GM10847 (cell line): Measurements from ENCODE around the gene CRYGD.
"Not testable (repeated sequence)": the region's sequence is repeated elsewhere in the genome, so short reads cannot be mapped to it uniquely, and the experiment has no call there.

Source experiments
- POLR2A ChIP-seq: IDR thresholded peaks from 2 replicates; pipeline ENCODE4 v1.6.1; 2011; ENCODE audit not compliant: insufficient read length; ENCODE audit errors: extremely low read depth

Gene CRYGD

GRCh38 chr2:208124013-208124715, at the start of gene CRYGD:
CRYGD (minus strand) TSS chr2:208124524; CDS start chr2:208124473, 51 bp downstream.
- not testable (repeated sequence) for TF ChIP-seq POLR2A

GRCh38 chr2:208172125-208172524, 47.8 kb upstream of the CRYGD start:
- no peak for TF ChIP-seq POLR2A

DNA sequence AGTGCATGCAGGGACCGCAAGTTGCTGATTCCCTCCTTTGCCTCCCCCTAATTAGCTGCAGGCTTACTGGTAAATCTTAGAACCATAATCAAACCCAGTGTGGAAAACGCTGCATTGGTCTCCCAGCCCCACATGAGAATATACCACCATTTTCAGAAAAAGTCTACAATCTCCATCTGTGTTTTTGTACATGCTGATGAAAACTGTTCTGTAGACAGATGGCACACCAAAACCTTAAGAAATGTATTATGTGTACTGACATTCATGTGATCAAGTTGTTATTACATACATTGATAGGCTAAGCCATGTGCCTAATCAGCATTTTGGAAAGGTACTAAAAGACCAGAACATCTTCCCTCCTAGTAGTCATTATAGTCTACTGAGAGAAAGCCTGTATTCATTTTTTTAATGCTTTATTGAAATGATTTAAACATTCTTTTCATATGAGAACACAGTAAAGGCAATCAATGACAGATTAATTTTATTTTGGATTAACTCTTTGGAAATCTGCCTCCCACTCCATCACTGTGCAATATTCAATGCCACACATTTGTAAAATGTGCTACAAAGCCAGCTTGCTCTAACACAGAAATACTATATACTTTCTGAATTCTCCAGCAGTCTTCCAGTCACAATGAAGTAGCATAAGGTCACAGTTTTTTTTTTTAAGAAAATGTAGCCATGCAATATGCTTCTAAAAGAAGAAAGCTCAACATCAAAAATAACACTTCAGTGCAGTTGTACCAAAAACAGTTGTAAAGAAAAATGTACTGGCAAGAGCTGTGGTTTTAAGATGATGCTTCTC, 40.8 kb upstream of the CRYGD start:
- no peak for TF ChIP-seq POLR2A

DNA sequence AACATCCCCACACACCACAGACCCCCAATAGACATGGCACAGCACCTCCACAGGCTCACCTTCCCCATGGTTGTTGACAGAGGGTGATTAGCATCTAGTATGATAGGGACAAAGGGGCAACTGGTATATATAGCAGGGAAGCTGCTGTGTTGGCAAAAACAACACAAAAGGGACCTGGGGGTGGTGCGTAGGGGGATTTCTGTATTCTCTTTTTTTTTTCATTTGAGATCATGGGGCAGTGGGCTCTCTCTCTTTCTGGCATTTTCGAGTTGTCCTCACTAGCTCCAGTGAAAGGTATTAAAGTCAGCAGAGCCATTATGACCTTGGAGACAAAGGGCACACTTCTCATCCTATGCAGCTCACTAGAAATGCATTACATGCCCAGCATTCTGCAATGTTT, 39.2 kb upstream of the CRYGD start, which contains the start of gene CRYGA:
Gene CRYGA (minus strand): TSS at position 101 of the 400 bp plus-strand sequence. CDS start 33 bp downstream, at position 68.
- no peak for TF ChIP-seq POLR2A

GRCh38 chr2:208156439-208156838, 32.1 kb upstream of the CRYGD start:
- no peak for TF ChIP-seq POLR2A

DNA sequence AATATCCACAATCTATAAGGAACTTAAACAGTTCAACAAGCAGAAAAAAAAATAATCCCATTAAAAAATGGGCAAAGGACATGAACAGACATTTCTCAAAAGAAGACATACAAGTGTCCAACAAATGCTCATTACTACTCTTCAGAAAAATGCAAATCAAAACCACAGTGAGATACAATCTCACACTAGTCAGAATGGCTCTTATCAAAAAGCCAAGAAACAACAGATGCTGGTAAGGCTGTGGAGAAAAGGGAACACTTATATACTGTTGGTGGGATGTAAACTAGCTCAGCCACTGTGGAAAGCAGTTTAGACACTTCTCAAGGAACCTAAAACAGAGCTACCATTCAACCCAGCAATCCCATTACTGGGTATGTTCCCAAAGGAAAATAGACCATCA, 28.8 kb upstream of the CRYGD start:
- TF ChIP-seq POLR2A: no peak

- no peak for TF ChIP-seq POLR2A
Measured at GRCh38 chr2:208150956-208151355, 26.6 kb upstream of the CRYGD start.

DNA sequence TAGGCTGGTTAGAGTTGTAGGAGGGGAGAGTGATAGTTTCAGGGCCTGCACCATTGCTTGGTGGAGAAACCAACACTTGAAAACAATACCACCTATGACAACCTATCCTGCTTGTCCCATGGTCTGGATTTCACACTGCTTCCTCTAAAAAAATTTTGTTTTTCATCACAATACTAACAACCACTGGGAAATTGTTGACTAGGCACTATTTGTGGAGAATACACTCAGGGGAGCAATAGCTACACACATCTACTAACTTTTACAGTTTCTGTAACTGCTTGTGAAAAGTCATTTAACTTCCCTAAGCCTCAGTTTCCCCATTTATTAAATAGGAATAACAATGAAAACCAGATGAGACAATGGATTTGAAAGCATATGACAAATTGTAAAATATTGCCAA, 25.8 kb upstream of the CRYGD start:
- TF ChIP-seq POLR2A: no peak

DNA sequence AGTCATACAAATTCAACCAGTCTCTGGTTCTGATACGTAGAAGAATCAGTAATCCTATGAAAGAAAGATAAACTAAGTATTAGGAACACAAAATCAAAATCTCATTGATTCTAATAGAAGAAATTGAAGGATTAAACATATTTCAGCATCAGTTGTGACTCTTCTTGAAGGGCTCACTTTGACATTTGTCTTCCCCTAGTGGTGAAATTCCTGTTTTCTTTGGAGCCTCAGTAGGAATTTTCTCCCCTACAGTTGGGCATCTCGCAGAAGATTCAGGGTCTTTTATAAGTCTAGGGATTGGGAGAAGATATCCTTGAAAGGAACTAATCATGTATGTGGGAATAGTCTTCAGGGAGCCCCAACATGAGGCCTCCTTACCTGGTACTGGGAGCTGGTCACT, 24.5 kb upstream of the CRYGD start:
- no peak for TF ChIP-seq POLR2A

DNA sequence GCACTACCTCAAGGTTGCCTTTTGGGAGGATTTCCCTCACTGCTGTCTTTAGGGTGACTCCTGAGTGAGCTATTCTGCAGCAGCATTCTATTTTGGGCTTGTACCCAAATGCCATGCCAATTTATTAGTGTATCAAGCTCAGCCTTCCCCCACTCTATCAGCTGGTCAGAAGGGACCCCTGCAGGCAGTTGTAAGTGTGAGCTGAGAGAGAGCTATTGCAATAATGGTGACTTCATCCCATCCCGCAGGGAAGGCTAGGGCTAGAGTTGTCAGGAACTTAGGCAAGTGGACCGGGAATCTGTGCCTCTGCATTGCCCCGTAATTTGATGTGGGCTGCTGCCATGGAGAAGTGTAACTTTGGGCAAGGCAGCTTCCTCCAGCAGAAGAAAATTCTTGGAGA, 23.4 kb upstream of the CRYGD start:
- TF ChIP-seq POLR2A: no peak

DNA sequence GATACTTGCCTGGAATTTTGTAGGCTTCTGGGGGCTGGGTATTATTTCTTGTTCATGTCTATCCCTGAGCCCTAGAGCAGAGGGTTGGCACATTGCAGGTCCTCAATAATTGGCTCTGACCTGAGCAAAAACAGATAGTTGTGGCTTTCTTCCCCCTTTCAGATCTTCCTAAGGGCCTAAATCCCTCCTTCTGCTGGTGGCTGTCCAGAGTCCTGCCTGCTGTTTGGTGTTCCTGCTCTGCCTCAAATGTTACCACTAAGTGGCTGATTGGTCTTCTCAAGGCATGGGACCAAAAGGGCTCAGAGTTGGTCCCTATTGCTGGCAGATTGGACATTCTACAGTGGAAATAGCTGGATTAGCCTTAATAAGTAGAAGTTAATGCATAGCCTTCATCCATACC, 22.7 kb upstream of the CRYGD start:
- no peak for TF ChIP-seq POLR2A

DNA sequence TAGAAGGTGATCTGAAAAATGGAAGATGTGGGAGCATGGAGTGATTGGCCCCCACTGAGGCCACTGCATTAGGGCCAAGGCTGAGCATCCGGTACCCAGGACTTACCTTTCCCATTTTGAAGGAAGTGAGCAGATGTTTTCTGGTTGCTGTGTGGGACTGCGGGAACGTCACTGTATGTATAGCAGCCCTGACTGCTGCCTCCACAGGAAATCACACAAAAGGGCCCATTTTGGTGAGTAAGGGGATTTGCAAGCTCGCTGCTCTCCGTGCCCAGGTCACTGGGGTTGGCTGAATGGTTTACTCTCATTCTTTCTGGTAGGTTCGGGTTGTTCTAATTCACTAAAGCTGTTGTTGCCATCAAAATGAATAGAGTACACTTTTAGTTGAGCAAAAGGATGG, 21.7 kb upstream of the CRYGD start, which contains the start of gene CRYGB:
Gene CRYGB (minus strand): TSS at position 153 of the 400 bp plus-strand sequence. CDS start 38 bp downstream, at position 115.
- no peak for TF ChIP-seq POLR2A

GRCh38 chr2:208142925-208143799, 18.8 kb upstream of the CRYGD start:
- TF ChIP-seq POLR2A: no peak

GRCh38 chr2:208142240-208142924, 18.1 kb upstream of the CRYGD start:
- no peak for TF ChIP-seq POLR2A

GRCh38 chr2:208139447-208139846, 15.1 kb upstream of the CRYGD start:
- no peak for TF ChIP-seq POLR2A
